Gastrocnemius medialis (tissue), 4 donors: ENCODE data around the gene ITGA11. TPM values are rescaled to one million over a fixed set of nuclear protein-coding genes. Genes with fewer than 3 reads are reported as not detected.

Experiments used
- ATAC-seq, 2 donors: fragments of 150-250 bp; one replicate each; pipeline ENCODE4 v1.9.1; 2016
- DNase-seq, 2 donors: peaks; one replicate each; pipeline ENCODE4 v3.0.0-alpha.2; 2019
- H3K27ac ChIP-seq, 4 donors: fragments of 200-600 bp; sonication (generic); 1 replicate in 1 of 4; 2 replicates in 3 of 4; pipeline ENCODE4 v1.5.1; 2016 to 2018; ENCODE audit warnings: mild to moderate bottlenecking in 2 of 4, moderate library complexity in 1 of 4
- H3K27me3 ChIP-seq, 3 donors: fragments of 200-600 bp; sonication (generic) in 2 of 3; 1 replicate in 1 of 3; 2 replicates in 2 of 3; pipeline versions ENCODE4 v1.5.1 to v1.6.0; 2016 to 2019; ENCODE audit warnings: mild to moderate bottlenecking in 1 of 3, moderate library complexity in 1 of 3
- H3K36me3 ChIP-seq, 2 donors: fragments of 200-600 bp; sonication (generic) in 1 of 2; one replicate each; pipeline ENCODE4 v1.5.1; 2017 to 2018
- H3K4me1 ChIP-seq, 2 donors: fragments of 200-600 bp; sonication (generic) in 1 of 2; one replicate each; pipeline ENCODE4 v1.5.1; 2016 to 2017; ENCODE audit warnings: mild to moderate bottlenecking in 2 of 2
- H3K4me3 ChIP-seq, 4 donors: fragments of 200-600 bp; sonication (generic) in 3 of 4; 1 replicate in 1 of 4; 2 replicates in 3 of 4; pipeline ENCODE4 v1.5.1; 2016 to 2019; ENCODE audit warnings: mild to moderate bottlenecking in 2 of 4
- H3K9me3 ChIP-seq, 3 donors: fragments of 200-600 bp; sonication (generic) in 2 of 3; 1 replicate in 1 of 3; 2 replicates in 2 of 3; pipeline ENCODE4 v1.5.1; 2016 to 2019
- POLR2A ChIP-seq, 2 donors: fragments of 450-650 bp; IDR thresholded peaks; one replicate each; pipeline ENCODE4 v1.6.1; 2017; ENCODE audit warnings: antibody characterized with exemption in 2 of 2, mild to moderate bottlenecking in 2 of 2, moderate library complexity in 2 of 2
- in situ Hi-C, 4 donors: fragments of 200-750 bp; cut with MboI; loops; one replicate each; pipeline versions ENCODE4 v1.15.0 to v1.8.0; 2017; ENCODE audit warnings: low sequenced_read_pairs in 4 of 4
- intact Hi-C: fragments of 100-400 bp; cut with DNase I; formaldehyde crosslinking; loops from one replicate; pipeline ENCODE4 v1.15.1; 2023; ENCODE audit warnings: low total_unique reads
- total RNA-seq, 4 donors: library from RNA; depleted of rRNA; stranded (reverse); fragments of >200 nt; gene quantifications; one replicate each; pipeline versions ENCODE4 v1.1.0 to v1.2.3, GENCODE V29; 2016
- TF ChIP-seq, protein P1 (sequence below), 5 experiments: fragments of 450-650 bp in 3 of 5; fragments of 200-600 bp in 2 of 5; sonication (generic) in 2 of 5; IDR thresholded peaks in 4 of 5; conservative IDR thresholded peaks in 1 of 5; 1 replicate in 4 of 5; 2 replicates in 1 of 5; pipeline ENCODE4 v1.5.1; 2016 to 2019; ENCODE audit warnings: antibody characterized with exemption in 5 of 5, mild to moderate bottlenecking in 3 of 5, moderate library complexity in 3 of 5

Gene ITGA11
- total RNA-seq, 4 donors from 2014 or later = 1.5 to 12.0 (median 2.5) TPM

- Histone ChIP-seq H3K27ac (peak overlapping the region; percentile 77 to 87 (median 82)), H3K27me3 (no peaks in the 10 kb centered on the region), H3K9me3 (no peaks in the 10 kb centered on the region), H3K4me1 (peaks cover 25 to 27% of the 10 kb centered on the region in 2 donors), H3K4me3 (no peak overlapping the region), H3K36me3 (no peaks in the 10 kb centered on the region)
- intact Hi-C loops (no loop called here), in situ Hi-C loops (loop anchor here in 1 of 4 donors (10.0 kb wide), 1 partner anchor 46 kb away; no protein-coding TSS in a partner anchor)
- peak; percentile 46 to 54 for ATAC-seq
- DNase-seq = peak in 1 of 2 donors; percentile 67
- TF ChIP-seq, protein P1, sequence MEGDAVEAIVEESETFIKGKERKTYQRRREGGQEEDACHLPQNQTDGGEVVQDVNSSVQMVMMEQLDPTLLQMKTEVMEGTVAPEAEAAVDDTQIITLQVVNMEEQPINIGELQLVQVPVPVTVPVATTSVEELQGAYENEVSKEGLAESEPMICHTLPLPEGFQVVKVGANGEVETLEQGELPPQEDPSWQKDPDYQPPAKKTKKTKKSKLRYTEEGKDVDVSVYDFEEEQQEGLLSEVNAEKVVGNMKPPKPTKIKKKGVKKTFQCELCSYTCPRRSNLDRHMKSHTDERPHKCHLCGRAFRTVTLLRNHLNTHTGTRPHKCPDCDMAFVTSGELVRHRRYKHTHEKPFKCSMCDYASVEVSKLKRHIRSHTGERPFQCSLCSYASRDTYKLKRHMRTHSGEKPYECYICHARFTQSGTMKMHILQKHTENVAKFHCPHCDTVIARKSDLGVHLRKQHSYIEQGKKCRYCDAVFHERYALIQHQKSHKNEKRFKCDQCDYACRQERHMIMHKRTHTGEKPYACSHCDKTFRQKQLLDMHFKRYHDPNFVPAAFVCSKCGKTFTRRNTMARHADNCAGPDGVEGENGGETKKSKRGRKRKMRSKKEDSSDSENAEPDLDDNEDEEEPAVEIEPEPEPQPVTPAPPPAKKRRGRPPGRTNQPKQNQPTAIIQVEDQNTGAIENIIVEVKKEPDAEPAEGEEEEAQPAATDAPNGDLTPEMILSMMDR (IDR thresholded peaks at IDR 0.05 in 4 of 5, conservative IDR thresholded peaks at IDR 0.05 in 1 of 5) = no peak
- TF ChIP-seq POLR2A (IDR thresholded peaks at IDR 0.05) = peak in 1 of 2 donors; percentile 21
These were observed 173.3 kb downstream of the ITGA11 start for GRCh38 chr15:68258692-68259091.

DNA sequence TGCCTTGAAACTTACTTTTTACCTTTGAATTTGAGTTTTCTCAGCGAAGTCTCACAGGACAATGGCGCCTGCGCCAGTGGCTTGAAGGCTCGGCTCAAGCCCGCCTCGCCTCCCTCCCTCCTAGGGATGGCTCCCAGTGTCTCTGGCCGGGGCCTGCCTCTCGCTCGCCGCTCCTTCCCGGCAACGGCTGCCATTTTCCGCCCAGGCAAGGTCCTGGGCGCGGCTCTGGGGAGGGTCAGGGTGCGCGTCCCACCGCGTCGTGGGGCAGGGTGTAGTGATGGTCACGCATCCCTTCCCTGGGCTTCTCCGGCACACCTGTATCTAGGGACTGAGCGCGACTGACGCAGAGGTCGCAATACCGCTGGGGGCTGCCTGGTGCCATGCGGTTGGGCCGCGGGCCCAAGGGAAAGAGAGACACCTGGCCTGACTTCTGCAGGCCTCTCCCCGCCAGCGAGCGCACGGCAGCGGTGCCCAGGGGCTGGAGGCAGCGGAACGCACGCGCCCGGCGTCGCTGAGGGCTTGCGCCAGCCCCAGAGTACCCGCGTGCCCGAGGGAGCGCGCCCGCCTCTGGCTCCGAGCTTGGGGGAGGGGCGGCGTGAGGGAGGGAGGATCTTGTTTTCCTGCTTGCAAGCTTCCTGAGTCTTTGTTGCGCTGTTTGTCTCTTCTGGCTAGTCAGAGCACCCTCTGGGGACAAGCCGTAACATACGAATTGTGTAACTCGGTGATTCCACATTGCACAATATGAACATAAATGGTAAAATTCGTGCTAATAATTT lies 175.1 kb downstream of the ITGA11 start:
- intact Hi-C loops (loop anchor here (1.0 to 2.0 kb wide), 2 partner anchors 15 to 34 kb away; no protein-coding TSS in a partner anchor), in situ Hi-C loops (loop anchor here in 1 of 4 donors (10.0 kb wide), 1 partner anchor 48 kb away; no protein-coding TSS in a partner anchor)
- H3K36me3 ChIP-seq = no peaks in the 10 kb centered on the region
- peak overlapping the region; percentile 92 to 98 (median 96) for H3K27ac ChIP-seq
- peaks cover 27 to 29% of the 10 kb centered on the region in 2 donors for H3K4me1 ChIP-seq
- H3K27me3 ChIP-seq = no peaks in the 10 kb centered on the region
- peak; percentile 89 to 90 for TF ChIP-seq POLR2A (IDR thresholded peaks at IDR 0.05)
- TF ChIP-seq, protein P1 (IDR thresholded peaks at IDR 0.05 in 4 of 5, conservative IDR thresholded peaks at IDR 0.05 in 1 of 5) = no peak
- H3K4me3 ChIP-seq = peak overlapping the region; percentile 51 to 67 (median 58)
- ATAC-seq = peak; percentile 88 to 90
- no peaks in the 10 kb centered on the region for H3K9me3 ChIP-seq
- peak; percentile 94 to 96 for DNase-seq

DNA sequence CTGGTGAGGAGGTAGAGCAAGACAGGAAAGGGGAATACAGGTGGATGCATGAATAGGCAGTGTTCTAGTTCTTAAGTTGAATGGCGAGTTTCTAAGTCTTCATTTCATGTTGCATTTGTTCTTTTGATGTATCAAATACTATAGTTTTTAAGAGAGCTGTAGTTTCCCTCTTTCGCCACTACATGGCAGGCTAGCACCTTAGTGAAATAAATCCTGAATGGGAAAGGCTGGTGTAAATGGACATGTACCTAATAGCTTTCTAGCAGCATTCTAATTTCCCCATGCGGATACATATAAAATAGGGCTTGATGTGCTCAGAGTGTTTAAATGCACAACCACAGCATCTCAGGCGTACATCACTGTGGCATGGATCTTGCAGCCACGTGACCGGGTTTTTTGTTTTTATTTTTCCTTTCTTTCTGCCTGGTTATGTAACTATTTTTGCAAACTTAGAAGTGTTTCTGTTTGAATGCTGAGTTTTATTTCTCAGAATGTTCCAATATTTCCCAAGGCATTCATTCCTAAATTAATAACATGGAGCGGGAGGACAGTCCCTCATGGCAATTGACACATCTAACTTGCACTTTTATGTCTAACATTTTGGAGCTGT lies 178.9 kb downstream of the ITGA11 start:
- DNase-seq (no peak), ATAC-seq (peak; percentile 26 to 47)
- in situ Hi-C loops (loop anchor here in 3 of 4 donors (5.0 to 10.0 kb wide), 3 partner anchors 49 to 54 kb away; no protein-coding TSS in a partner anchor), intact Hi-C loops (loop anchor here (1.0 to 2.0 kb wide), 2 partner anchors 53 to 132 kb away; no protein-coding TSS in a partner anchor)
- H3K9me3 ChIP-seq = no peaks in the 10 kb centered on the region
- H3K4me1 ChIP-seq = peaks cover 14% of the 10 kb centered on the region in 2 donors
- H3K36me3 ChIP-seq = no peaks in the 10 kb centered on the region
- TF ChIP-seq, protein P1 (IDR thresholded peaks at IDR 0.05 in 4 of 5, conservative IDR thresholded peaks at IDR 0.05 in 1 of 5) = peak; percentile 82 to 93 (median 90)
- TF ChIP-seq POLR2A (IDR thresholded peaks at IDR 0.05) = no peak
- H3K4me3 ChIP-seq = no peak overlapping the region
- no peaks in the 10 kb centered on the region for H3K27me3 ChIP-seq
- H3K27ac ChIP-seq = no peak overlapping the region

- intact Hi-C loops (no loop called here), in situ Hi-C loops (loop anchor here (5.0 to 10.0 kb wide), 3 partner anchors 126 to 136 kb away; no protein-coding TSS in a partner anchor)
- Histone ChIP-seq H3K27me3 (no peaks in the 10 kb centered on the region), H3K4me1 (peaks cover 0 to 4% of the 10 kb centered on the region in 2 donors), H3K4me3 (no peak overlapping the region), H3K36me3 (no peaks in the 10 kb centered on the region), H3K9me3 (no peaks in the 10 kb centered on the region), H3K27ac (no peak overlapping the region)
- ATAC-seq (no peak), DNase-seq (no peak)
- TF ChIP-seq, protein P1 (IDR thresholded peaks at IDR 0.05 in 4 of 5, conservative IDR thresholded peaks at IDR 0.05 in 1 of 5) = no peak
These were observed 182.8 kb downstream of the ITGA11 start for GRCh38 chr15:68249058-68249713.

Other genes starting within 250 kb of the ITGA11 start
- gene CALML4, start 226.8 kb downstream of the ITGA11 start, total RNA-seq = 1 to 10 TPM in 3 of 4 donors, under 1 TPM in 1; 0.66 to 2.4 (median 1.5) TPM
- 10 to 100 TPM; 17.1 to 18.9 (median 18.5) TPM for gene CLN6, start 202.4 kb downstream of the ITGA11 start, total RNA-seq
- 100 to 1,000 TPM in 3 of 4 donors, 10 to 100 TPM in 1; 80.8 to 158 (median 124) TPM for gene FEM1B, start 154.4 kb downstream of the ITGA11 start, total RNA-seq
- gene CORO2B, start 146.8 kb upstream of the ITGA11 start, total RNA-seq = 1 to 10 TPM; 1.5 to 2.2 (median 1.8) TPM